CD4-positive, alpha-beta T cell treated with Interleukin-10 for 1 hour (primary cell): ENCODE data around the gene BRD9.
"Not testable (repeated sequence)": the region's sequence is repeated elsewhere in the genome, so short reads cannot be mapped to it uniquely, and the experiment has no call there.

Source experiments
- DNase-seq: peaks from one replicate; pipeline ENCODE4 v3.0.0-alpha.2; 2020

BRD9 gene

GRCh38 chr5:900781-901180 is 8.2 kb upstream of the BRD9 start:
- DNase-seq, result no peak

DNA sequence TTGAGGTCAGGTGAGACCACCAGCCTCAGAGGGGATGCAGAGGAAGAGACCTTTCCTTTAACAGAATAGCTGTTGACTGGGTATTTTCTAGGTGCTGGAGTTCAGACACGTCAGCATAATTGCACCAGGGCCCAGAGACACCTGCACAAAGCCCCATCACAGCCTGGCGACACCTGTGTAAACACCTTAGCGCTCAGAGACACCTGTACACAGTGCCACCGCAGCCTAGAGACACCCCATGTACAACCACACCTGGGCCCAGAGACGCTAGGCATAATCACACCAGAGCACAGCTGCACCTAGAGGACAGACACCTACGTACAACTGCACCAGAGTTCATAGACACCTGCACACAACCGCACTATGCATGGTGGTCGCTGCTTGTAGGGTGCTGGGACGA is 1.1 kb upstream of the BRD9 start:
- no peak for DNase-seq

DNA sequence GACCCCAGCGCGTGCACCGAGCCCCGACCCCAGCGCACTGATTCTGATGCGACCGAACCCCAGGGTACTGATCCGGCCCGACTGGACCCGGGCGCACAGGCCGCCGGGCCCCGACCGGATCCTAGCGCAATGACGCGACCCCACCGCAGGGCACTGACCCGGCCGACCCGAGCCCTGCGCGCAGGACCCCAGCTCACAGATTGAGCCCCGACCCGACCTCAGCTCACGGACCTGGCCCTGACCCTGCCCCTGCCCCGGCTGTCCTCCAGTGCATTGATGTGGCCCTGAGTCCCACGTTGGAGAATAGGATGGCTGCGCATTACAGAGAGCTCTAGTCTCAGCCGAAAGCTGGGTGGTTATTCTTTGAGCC is 521 bp upstream of the BRD9 start:
- DNase-seq, result no peak

GRCh38 chr5:891837-892393 is 686 bp downstream of the BRD9 start:
- peak; percentile 9 for DNase-seq

- DNase-seq, result no peak
Observed at GRCh38 chr5:891117-891836, 1.3 kb downstream of the BRD9 start.

DNA sequence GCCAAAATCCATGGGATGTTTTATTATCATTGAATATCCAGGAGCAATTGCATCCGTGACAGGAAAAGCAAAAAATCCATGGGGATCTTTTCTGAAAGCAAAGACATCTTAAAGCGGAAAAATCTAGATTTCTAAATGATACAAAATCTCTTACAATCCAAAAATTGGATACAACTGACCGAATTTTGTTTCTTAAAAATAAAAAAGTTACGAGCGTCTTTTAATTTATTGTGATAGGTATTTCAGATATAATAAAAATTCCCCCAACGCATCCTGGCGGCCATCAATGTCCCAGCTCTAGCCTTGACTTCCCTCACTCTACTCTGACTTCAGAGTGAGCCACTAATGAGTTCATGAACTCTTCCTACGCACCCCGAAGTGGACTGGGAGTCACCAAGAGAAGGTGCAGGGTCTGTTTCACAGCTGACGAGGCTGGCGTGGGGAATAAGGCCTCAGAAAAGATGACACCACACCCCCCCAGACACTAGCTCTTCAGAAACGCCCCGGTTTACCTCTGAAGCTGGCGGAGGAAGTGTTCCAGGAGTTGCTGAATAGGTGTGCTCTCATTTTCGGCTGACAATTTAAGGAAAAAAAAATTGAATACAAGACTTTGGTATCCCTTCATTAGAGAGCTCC is 3.4 kb downstream of the BRD9 start:
- no peak for DNase-seq

DNA sequence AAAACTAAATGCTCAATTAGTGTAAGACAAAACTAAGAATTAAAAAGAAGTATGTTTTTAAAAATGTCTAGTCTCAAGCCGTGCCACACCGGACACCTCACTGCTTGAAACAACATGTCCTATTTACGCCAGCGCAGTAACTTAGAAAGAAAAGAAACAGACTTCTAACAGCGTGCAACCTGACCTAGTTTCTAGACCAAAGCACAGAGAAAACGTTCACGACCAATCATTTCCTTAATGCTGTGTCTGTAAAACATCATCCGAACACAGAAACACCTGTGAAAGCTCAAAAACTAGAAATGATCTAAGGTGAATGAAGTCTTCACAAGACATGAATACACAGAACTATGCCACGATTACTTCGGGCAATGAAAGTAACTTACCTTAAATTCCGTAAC is 4.0 kb downstream of the BRD9 start:
- DNase-seq, result no peak

GRCh38 chr5:887947-888637 is 4.5 kb downstream of the BRD9 start:
- no peak for DNase-seq

- no peak for DNase-seq
Observed at GRCh38 chr5:886716-887325, 5.8 kb downstream of the BRD9 start.

GRCh38 chr5:886036-886435 is 6.6 kb downstream of the BRD9 start:
- DNase-seq, result no peak

- DNase-seq, result no peak
Observed at GRCh38 chr5:885529-885928, 7.1 kb downstream of the BRD9 start.

- no peak for DNase-seq
Observed at GRCh38 chr5:885127-885442, 7.5 kb downstream of the BRD9 start.

- DNase-seq, result no peak
Observed at GRCh38 chr5:884345-885126, 8.1 kb downstream of the BRD9 start.

DNA sequence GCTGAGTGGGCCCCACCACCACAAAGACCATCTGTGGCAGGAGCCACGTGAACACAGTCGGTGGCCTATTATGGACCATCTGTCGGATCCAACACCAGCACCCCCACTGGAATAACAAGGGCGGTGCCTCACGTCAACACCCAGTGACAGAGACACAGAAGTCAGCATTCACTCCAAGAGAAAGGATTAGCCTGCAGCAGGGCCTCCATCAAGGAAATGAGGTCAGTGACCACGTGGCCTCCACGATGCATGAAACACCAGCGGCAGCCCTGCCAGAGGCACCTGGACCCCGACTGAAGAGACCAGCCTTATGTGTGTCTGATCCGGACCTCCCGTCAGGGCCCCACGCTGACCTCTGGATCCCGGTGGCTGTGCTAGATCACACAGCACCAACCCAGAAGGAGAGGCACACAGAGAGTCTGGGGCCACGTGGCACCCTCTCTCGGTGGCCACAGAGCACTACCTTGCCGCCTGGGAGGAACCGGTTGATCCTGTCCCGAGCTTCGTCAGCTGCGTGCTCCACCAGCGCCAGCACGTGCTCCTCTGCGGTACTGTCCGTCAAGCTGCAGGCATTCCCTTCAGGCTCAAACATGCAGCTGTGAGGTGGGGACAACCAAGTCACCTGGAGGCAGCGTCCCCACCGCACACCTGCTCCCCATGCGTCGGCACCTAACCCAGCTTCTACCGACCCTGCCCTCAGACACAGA is 9.0 kb downstream of the BRD9 start:
- no peak for DNase-seq

GRCh38 chr5:882253-883183 is 10.1 kb downstream of the BRD9 start:
- peak; percentile 26 for DNase-seq

- no peak for DNase-seq
Observed at GRCh38 chr5:881551-881935, 11.1 kb downstream of the BRD9 start.

DNA sequence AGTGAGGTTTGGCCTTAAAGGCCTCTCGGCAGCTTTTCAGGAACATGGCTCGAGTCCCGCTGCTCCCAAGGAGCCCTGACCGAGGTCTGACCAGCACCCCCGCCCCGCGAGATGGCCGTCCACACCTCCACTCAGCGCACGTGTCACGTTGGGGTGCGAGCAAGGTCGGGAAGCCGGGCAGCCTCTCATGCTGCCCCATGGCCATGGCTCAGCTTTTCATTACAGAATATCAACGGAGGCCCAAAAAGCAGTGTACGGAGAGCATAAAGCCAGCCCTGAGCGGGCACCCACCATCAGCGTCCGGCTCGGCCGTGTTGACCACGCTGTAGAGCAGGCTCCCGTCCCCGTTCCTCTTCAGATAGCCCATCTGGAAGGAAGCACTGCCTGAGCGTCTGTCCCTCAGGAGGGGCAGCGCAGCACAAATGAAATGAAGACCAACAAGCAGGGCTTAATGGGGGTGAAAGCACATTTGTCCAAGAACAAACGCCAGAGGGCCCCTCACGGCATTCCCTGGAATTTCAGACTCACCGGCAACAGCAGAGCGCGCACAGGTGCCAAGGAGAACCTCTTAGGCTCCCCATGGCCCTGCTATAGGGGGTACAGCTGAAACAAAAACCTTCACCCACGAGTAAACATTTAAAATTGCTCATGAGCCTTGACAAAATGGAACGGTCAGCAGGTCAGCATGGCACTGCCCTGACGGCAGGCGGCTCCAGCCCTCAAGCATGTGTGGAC is 11.6 kb downstream of the BRD9 start:
- no peak for DNase-seq

GRCh38 chr5:878677-879076 is 13.9 kb downstream of the BRD9 start:
- DNase-seq, result not testable (repeated sequence)

DNA sequence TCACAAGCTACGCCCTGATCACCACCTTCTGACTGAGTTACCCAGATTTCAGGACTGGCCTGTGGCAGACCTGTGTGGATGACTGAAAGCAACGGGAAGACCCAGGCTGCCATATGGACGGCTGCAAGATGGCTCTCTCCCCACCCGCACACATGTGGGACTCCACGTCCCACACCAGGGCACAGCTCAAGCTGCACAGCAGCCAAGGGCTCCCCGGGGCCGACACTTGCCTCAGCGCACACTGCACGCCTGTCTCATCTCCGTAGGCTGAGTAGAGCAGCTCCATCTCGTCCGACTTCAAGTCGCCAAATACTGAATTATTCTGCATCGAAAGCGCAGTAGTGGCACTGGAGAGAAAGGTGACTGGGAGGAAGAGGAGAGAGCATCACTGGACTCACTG is 14.5 kb downstream of the BRD9 start:
- DNase-seq, result no peak
